Measurements from ENCODE around the gene FKBP1C.
"Not testable (repeated sequence)": the region's sequence is repeated elsewhere in the genome, so short reads cannot be mapped to it uniquely, and the experiment has no call there.

DNA sequence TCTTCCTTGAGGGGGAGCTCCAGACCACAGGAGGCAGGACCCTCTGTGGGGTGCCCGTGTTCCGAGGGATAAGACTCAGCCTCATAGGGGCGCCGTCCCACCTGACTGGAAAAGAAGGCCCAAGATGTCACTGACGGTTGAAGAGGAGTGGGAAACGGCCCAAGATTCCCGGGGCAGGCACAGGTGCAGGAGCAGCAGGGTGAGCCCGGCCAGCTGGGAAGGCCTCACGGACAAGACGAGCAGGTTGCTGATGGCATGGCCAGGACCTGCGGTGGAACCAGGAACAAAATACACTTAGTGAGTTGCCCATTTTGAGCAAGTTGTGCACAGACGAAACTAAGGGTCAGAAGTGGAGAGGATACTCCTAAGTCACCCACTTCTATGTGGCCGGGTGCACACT is 18.8 kb downstream of the FKBP1C start:
- TF ChIP-seq, protein P1, sequence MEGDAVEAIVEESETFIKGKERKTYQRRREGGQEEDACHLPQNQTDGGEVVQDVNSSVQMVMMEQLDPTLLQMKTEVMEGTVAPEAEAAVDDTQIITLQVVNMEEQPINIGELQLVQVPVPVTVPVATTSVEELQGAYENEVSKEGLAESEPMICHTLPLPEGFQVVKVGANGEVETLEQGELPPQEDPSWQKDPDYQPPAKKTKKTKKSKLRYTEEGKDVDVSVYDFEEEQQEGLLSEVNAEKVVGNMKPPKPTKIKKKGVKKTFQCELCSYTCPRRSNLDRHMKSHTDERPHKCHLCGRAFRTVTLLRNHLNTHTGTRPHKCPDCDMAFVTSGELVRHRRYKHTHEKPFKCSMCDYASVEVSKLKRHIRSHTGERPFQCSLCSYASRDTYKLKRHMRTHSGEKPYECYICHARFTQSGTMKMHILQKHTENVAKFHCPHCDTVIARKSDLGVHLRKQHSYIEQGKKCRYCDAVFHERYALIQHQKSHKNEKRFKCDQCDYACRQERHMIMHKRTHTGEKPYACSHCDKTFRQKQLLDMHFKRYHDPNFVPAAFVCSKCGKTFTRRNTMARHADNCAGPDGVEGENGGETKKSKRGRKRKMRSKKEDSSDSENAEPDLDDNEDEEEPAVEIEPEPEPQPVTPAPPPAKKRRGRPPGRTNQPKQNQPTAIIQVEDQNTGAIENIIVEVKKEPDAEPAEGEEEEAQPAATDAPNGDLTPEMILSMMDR (IDR thresholded peaks at IDR 0.05) = not testable (repeated sequence)
- TF ChIP-seq POLR2A (IDR thresholded peaks at IDR 0.05) = not testable (repeated sequence)

All from upper lobe of left lung (tissue), 4 donors.